Glutamatergic neuron (in vitro differentiated cells): ENCODE results near the gene ZNF740. TPM values are rescaled to one million over a fixed set of nuclear protein-coding genes. Genes with fewer than 3 reads are reported as not detected.
A peak's percentile ranks its signal among the peaks of the same experiment; 100 is the strongest.

Source experiments
- DNase-seq: peaks from one replicate; pipeline ENCODE4 v3.0.0; 2022
- H3K27ac Mint-ChIP-seq: one replicate; pipeline ENCODE4 v1.8.0; 2020; ENCODE audit warnings: mild to moderate bottlenecking, mixed read lengths, inconsistent platforms; ENCODE audit not compliant: unreplicated experiment
- H3K27me3 Mint-ChIP-seq: one replicate; pipeline ENCODE4 v1.8.0; 2020; ENCODE audit warnings: mild to moderate bottlenecking, moderate library complexity, mixed read lengths, inconsistent platforms; ENCODE audit not compliant: unreplicated experiment
- H3K36me3 Mint-ChIP-seq: one replicate; pipeline ENCODE4 v1.8.0; 2020; ENCODE audit warnings: mild to moderate bottlenecking, mixed read lengths, inconsistent platforms; ENCODE audit not compliant: unreplicated experiment
- H3K4me1 Mint-ChIP-seq: one replicate; pipeline ENCODE4 v1.8.0; 2020; ENCODE audit warnings: mild to moderate bottlenecking, low read depth, mixed read lengths, inconsistent platforms; ENCODE audit not compliant: unreplicated experiment
- H3K4me3 Mint-ChIP-seq: one replicate; pipeline ENCODE4 v1.8.0; 2020; ENCODE audit warnings: mild to moderate bottlenecking, mixed read lengths, inconsistent platforms; ENCODE audit not compliant: unreplicated experiment
- H3K9me3 Mint-ChIP-seq: one replicate; pipeline ENCODE4 v1.8.0; 2020; ENCODE audit warnings: mild to moderate bottlenecking, moderate library complexity, mixed read lengths, inconsistent platforms; ENCODE audit not compliant: unreplicated experiment
- CTCF ChIP-seq: fragments of 200-600 bp; sonication (generic); IDR thresholded peaks from one replicate; pipeline ENCODE4 v1.5.0; 2021; ENCODE audit not compliant: partially characterized antibody, unreplicated experiment
- total RNA-seq: library from RNA; stranded (reverse); fragmentation: NEBNext Ultra II Directional; extraction: Animal tissue kit (Norgen Biotek cat#: 25700); gene quantifications from one replicate; pipeline ENCODE4 v1.2.1, GENCODE V29; 2021; ENCODE audit not compliant: unreplicated experiment

Gene ZNF740
- total RNA-seq, 1 donor from 2014 or later, result 38.2 TPM

- Mint-ChIP-seq H3K4me3 (no peak overlapping the region), H3K27ac (no peak overlapping the region), H3K9me3 (peaks cover 15% of the 10 kb centered on the region), H3K27me3 (peaks cover 30% of the 10 kb centered on the region), H3K4me1 (peaks cover 12% of the 10 kb centered on the region), H3K36me3 (no peaks in the 10 kb centered on the region)
- no peak for DNase-seq
- TF ChIP-seq CTCF, result no peak
These were observed 43.0 kb downstream of the ZNF740 start for GRCh38 chr12:53223389-53224060.

GRCh38 chr12:53224061-53224896 lies 43.8 kb downstream of the ZNF740 start:
- no peak overlapping the region for H3K27ac Mint-ChIP-seq
- H3K4me1 Mint-ChIP-seq, result peaks cover 12% of the 10 kb centered on the region
- H3K4me3 Mint-ChIP-seq, result no peak overlapping the region
- H3K27me3 Mint-ChIP-seq, result peaks cover 28% of the 10 kb centered on the region
- H3K36me3 Mint-ChIP-seq, result no peaks in the 10 kb centered on the region
- H3K9me3 Mint-ChIP-seq, result peaks cover 15% of the 10 kb centered on the region
- peak; percentile 23 for TF ChIP-seq CTCF
- DNase-seq, result no peak

- no peak for TF ChIP-seq CTCF
- Mint-ChIP-seq H3K9me3 (peaks cover 14% of the 10 kb centered on the region), H3K4me3 (peak overlapping the region; percentile 30), H3K27ac (peak overlapping the region; percentile 1), H3K27me3 (peaks cover 28% of the 10 kb centered on the region), H3K4me1 (peaks cover 12% of the 10 kb centered on the region), H3K36me3 (no peaks in the 10 kb centered on the region)
- DNase-seq, result no peak
These were observed 44.5 kb downstream of the ZNF740 start for GRCh38 chr12:53224897-53225634.

GRCh38 chr12:53225635-53226424 lies 45.3 kb downstream of the ZNF740 start:
- H3K4me1 Mint-ChIP-seq, result peaks cover 12% of the 10 kb centered on the region
- H3K27ac Mint-ChIP-seq, result peak overlapping the region; percentile 1
- H3K9me3 Mint-ChIP-seq, result peaks cover 14% of the 10 kb centered on the region
- no peak overlapping the region for H3K4me3 Mint-ChIP-seq
- peaks cover 26% of the 10 kb centered on the region for H3K27me3 Mint-ChIP-seq
- no peak for DNase-seq
- H3K36me3 Mint-ChIP-seq, result no peaks in the 10 kb centered on the region
- TF ChIP-seq CTCF, result no peak
